GM19043 (cell line): ENCODE data around the gene ISCA1.

Experiments used
- ATAC-seq: cut with Tn5 transposase; IDR thresholded peaks from one replicate; pipeline ENCODE4 v1.9.1; 2021; ENCODE audit warnings: low read depth; ENCODE audit not compliant: unreplicated experiment

Gene ISCA1

GRCh38 chr9:86241216-86241615, 41.1 kb downstream of the ISCA1 start:
- no peak for ATAC-seq

GRCh38 chr9:86238861-86239770, 43.2 kb downstream of the ISCA1 start:
- no peak for ATAC-seq

- ATAC-seq: no peak
Observed at GRCh38 chr9:86230858-86231257, 51.5 kb downstream of the ISCA1 start.

GRCh38 chr9:86222667-86223066, 59.7 kb downstream of the ISCA1 start:
- no peak for ATAC-seq

- ATAC-seq: no peak
Observed at GRCh38 chr9:86219606-86220005, 62.7 kb downstream of the ISCA1 start.

GRCh38 chr9:86217076-86217755, 65.1 kb downstream of the ISCA1 start:
- no peak for ATAC-seq
